GM18867 (cell line): ENCODE results near the gene BTBD7.

Experiments used
- ATAC-seq: cut with Tn5 transposase; IDR thresholded peaks from one replicate; pipeline ENCODE4 v1.9.1; 2021; ENCODE audit warnings: mild to moderate bottlenecking, moderate library complexity; ENCODE audit not compliant: unreplicated experiment

BTBD7 gene

DNA sequence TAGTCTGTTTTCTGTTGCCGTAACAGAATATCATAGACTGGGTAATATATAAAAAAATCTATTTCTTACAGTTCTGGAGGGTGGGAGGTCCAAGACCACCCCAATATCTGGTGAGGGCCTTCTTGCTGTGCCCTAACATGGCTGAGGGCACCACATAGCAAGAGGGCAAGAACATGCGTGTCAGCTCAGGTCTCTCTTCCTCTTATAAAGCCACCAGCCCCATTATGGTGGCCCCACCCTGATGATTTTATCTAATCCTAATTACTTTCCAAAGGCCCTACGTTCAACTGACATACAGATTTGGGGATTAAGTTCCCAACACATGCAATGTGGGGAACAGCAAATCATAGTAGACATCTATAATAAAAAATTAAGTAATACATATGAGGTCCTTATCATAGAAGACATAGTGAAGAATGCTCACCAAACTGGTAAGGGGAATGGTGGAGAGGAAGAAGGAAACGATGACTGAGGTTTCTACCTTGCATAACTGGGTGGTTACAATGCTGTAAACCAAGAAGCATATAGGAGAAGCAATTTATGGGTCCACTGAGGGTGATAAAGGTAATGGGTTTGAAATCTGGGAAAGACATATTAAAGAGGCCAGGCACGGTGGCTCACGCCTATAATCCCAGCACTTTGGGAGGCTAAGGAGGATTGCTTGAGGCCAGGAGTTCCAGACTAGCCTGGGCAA lies 27.0 kb downstream of the BTBD7 start:
- no peak for ATAC-seq

DNA sequence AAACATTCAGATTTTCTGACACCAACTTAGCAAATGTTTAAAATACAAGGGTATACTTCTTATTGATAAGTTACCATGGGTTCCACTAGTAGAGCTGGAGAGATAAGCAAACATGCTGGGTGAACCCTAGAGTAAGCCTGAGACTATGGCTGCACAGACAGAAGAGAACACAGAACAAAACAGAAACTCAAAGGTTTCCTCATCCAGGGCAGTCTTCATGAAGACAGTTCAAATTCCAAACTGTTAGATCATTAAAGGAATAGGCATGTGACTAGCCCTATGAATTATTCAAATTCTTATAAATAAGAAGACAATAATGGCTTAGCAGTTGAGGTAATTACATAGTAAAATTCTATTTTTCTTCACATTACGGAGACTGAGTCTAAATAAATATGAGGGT lies 28.1 kb downstream of the BTBD7 start:
- ATAC-seq: no peak

DNA sequence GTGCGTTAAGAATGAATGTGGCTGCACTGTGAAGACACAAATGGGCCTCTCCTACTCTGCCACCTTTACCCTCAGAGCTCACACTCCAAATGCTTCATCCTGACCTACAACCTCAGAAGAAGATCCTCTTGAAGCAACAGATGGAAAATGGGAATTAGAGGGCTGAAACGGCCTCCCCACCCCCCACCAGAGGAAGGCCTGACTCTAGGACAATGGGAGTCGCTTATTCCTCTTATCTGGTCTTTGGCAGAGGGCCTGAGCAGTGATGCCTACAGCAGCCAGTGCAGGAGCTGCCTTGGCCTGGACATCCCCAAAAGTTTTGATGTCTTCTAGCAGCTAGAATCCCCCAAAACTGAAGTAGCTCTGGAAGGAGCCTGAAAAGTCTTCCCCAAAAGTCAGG lies 29.2 kb downstream of the BTBD7 start:
- ATAC-seq: no peak

DNA sequence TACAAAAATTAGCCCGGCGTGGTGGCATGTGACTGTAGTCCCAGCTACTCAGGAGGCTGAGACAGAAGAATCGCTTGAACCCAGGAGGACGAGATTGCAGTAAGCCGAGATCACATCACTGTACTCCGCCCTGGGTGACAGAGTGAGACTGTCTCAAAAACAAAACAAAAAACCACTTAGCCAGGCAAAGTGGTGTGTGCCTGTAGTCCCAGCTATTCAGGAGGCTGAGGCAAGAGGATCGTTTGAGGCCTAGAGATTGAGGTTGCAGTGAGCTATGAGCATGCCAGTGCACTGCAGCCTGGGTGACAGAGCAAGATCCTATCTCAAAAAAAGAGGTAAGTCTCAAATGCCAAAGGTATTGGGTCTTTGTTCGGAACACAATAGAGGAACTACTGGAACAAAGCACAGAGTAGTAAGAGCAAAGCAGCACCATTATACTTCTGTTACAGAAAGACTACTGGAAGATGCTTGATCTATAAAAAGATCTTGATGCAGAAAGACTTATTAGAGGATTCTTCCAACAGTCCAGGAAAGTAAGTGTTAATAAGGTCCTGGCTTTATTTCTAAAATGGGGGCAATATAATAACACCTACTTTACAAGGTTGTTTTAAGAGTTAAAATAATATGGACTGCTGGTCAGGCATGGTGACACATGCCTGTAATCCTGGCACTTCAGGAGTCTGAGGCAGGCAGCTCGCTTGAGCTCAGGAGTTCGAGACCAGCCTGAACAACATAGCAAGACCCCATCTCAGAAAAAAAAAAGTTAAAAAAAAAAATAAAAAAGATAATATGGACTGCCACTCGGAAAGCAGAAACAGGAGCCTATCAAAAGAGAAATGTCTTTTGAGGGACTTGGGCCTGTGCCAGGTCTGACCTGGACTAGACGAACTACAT lies 29.9 kb downstream of the BTBD7 start:
- no peak for ATAC-seq

DNA sequence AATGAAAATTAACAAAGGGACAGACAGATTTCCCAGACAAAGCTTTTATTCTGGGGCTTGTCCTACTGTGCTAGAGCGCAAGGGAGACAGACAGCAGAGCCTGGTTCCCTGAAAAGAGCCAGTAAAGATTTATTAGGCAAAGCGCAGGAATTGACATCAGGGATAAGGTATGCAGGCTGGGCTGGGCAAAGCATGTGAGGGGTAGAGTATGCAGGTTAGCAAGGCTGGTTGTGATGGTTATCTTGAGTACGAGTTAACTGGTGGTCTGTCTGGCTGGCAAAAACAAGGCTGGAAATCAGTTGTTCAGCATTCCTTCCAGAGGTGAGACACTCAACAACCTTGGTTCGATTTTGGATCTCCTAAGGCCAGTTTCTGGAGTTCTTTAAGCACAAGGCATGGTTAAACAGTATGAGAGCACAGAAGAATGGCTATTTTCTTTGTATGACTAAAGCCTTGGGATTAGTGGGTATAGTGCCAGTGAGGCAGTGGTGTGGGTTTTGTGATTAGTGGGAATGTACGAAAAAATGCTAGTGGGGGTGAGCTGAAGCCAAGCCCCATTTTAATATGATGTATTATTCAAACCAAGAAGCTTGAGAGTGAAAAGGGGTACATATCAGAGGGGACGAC lies 30.9 kb downstream of the BTBD7 start:
- ATAC-seq: no peak

DNA sequence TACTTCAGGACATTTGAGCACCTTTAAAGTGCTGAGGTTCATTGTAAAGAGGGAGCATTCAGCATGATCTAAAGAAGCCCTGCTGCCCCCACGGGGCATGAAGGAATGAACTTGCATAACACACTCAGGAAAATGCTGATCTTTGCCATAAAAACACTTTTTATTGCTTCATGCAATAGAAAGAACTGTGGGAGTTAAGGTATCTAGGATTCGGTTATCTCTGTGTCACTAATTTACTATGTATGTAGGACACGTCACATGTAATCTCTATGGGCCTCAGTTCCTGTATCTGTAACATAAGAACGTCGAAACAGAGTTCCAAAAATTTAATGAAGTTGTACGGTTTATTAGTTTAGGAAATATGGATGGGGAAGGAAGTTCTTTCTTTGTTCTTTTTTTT lies 33.0 kb downstream of the BTBD7 start:
- ATAC-seq: no peak

DNA sequence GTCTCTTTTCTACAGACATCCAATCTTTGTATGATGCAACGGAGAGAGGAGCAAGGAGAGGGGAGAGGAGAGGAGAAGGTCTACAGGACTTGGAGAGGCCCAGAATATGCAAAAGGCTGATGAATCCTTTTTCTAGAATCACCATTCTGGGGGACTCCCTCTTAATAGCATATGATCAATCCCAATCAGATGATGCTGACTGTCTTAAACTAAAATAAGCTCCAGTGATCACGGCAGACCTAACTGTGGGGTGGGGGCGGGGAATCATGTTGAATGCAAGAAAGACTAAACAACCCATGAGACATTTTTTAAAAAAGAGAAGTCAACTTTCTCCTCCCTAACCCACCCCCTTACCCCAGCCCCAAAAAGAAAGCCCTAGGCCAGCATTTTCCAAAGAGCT lies 33.4 kb downstream of the BTBD7 start:
- ATAC-seq: no peak

DNA sequence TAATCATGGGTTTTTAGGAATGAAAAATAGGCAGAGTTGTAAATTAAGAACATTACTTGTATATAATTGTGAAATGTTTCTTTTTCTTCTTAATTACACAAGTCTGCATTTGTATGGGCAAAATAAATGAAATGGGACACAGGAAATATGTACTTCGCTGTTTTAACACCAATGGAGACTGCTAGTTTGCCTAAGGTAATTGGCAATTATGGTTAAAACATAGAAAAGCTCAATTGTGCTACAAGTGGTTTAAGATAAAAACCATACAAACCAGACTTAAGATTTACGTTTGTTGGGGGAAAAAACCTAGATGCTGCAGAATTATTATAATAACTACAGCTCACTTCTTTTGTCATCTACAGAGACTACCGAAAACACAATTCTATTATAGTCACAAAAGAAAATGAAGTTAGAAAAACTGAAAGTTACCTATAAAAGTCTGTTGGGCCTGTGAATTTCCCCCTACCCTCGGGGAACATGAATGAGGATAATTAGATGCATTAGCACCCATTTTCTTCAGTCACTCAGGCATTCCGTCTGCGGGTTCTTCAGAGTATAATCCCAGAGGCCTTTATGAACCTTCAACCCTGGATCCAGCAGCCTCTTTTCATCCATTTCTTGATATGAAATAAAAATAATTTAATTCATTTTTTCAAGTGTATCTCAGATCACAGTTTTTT lies 37.2 kb downstream of the BTBD7 start:
- ATAC-seq: no peak

DNA sequence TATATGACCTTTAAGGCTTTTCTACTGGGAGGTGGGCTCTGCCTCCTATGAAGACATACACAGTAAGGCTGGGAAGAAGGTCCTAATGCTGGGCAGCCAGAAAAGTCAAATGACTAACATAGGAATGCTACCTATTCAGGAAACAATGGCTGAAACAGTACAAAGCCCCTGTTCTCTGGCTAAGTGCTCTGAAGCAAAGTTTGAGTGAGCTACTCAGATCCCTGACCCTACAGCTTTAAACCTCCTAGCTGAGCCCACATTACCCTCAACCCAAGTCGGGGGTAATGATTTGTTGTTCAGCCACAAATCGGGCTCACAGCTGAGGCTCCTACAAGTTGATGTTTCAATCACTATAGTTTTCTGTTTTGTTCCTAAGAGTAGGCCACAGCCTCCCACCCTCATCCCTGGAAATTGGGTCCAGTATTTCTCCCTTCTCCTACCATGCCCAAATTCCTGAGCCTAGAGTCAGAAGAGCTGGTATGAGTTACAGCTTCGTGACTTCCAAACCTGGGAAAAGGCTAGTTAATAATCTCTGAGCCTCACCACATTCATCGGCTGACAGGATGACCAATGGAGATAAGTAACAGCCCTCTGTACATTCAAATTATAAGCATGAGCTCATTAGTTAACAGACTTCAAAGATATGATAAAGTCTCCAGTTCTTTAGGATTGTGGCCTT lies 46.5 kb downstream of the BTBD7 start:
- ATAC-seq: no peak

DNA sequence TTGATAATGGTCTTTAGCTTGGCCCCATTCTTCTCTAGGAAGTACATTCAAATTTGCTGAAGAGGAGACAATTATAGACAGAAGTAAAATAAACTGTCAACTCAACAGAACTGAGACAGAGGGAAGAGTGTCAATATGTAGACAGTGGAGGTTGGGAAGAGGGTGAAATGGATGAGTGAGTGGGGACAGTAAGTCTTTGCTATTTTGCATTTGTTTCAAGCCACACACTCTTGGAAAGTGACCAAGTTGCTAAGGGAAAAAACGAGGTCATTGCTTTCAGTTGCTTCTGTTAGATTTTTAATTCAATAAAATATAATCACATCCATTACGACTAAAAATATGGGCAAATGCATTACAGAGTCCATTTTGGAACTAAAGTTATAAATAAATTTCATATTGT lies 47.8 kb downstream of the BTBD7 start:
- no peak for ATAC-seq

DNA sequence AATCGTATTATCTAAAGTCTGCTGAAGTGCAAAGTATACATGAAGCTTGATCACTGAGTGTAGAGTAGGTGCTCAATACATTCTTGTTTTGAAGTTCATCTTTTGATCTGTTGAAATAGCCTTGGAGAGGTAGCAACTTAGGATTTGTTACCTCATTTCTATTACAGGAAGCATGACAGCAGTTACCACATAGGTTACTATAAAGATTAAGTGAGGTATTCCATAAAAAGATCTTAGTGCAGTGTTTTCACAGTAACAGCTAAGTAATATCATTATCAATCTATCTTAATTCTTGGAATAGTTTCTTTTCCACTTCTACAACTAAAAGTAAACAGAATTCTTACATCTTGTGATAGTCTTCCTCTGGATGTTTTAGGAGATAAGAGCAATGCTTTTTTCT lies 50.9 kb downstream of the BTBD7 start:
- no peak for ATAC-seq

DNA sequence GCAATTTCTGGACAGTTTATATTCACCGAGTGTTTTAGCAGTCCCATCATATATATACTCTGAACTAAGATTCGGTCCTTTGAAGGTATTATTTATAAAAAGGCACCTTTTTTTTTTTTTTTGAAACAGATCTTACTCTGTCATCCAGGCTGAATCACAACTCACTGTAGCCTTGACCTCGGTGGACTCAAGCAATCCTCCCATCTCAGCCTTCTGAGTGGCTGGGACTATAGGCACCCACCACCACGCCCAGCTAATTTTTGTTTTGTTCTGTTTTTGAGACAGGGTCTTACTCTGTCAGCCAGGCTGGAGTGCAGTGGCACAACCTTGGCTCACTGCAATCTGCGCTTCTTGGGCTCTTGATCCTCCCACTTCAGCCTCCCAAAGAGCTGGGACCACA lies 52.1 kb downstream of the BTBD7 start:
- no peak for ATAC-seq

DNA sequence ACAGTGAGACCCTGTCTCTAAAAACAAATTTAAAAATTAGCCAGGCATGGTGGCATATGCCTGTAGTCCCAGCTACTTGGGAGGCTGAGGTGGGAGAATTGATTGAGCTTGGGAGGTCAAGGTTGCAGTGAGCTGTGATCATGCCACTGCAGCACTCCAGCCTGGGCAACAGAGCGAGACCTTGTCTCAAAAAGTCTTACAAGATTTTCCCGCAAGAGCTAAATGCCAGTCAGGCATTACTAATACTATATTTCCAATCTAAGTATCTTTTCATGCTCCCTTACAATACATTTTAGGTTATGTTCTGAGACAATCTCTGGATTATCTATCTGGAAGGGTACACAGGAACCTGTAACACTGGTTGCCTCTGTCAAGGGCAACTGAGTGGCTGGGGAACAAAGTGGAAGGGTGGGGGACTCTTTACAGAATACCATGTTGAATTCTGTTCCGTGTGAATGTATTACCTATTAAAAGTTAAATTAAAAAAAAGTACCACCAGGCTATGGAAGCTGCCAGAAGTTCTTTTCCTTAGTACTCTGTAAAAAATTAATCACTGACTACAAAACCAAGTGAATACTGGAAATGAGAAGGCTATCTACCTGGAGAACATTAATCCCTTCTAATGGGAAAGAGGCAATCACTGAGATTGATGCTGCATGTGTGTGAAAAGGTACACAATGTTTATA lies 56.7 kb downstream of the BTBD7 start:
- ATAC-seq: no peak

DNA sequence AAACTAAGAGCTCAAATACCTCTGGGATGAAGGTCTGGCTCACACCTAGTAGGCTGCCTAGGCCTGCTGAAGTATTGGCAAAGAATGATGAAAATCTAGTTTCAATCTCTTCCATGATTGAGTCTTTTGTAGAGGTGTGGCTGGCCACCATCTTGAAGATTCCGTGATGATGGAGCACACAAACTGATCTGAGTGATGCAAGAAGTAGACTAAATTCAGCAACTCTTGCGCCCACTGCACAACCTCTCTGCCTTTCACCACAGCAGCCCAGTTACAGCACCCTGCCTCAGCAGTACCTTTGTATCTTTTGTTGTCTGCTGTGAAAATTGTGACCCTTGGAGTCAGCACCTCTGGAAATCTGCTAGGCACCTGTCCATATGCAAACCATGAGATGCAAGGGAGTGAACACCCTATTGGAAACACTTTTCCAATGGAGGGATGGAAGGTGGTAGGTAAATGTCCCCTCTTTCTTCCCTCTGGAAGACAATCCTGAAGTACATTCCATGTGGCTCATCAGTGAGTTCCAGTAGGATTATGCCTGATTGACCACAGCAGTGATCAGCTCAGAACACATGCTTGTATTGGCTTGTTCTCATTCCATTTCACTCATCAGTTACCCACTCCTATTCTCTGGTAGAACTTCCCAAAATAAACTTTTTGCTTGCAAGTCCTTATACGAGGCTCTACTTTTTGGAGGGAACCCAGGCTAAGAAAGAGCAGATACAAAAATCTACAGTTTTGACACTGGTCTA lies 58.6 kb downstream of the BTBD7 start:
- no peak for ATAC-seq

DNA sequence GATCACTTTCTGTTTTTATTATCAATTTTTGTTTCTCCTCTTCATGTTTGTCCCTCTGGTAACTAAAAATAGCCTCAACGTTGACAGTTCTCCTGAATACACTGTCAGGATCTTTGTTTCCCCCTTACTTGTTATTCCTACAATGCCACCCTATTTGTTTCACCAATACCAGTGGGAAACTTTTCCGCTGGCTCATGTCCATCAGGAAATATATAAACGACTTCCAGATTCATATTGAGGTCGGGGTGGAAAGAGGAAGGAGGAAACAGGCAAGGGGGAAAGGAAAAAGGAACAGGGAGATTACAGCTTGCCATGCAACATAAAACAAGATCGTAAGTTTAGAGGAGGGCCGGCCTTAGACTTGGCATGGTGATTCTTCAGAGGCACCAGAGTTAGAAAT lies 61.7 kb downstream of the BTBD7 start:
- no peak for ATAC-seq

DNA sequence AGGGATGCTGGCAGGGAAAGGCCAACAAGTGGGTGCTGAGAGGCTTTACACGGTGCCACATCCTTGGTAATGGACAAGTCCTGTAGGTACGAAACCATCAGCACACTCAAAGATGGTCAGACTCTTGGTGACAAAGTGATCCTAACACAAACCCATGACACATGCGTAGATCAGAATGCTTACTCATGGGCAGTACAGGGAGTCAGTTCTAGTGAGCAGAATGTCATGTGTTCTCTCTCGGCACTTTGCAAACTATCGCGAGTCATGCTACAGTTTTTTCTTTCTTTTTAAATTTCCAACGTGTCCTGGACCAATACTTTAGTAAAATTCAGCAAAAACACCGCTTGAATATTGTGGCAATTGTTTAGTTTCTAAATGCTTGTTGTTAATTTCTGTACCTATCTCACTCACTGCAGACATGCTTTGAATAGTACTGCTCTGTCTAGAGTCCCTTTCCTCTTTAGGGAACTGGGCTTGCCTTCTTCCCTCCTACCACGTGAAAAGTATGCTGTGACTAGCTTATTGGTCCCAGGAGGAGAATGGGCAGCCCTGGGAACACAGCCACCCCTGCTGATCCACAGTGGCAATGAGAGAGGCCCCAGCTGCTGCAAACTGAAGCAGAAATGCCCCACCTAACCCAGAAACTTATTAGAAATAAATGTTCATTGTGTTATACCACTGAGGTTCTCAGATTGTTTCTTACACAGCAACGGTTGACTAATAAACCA lies 63.3 kb downstream of the BTBD7 start:
- ATAC-seq: no peak

DNA sequence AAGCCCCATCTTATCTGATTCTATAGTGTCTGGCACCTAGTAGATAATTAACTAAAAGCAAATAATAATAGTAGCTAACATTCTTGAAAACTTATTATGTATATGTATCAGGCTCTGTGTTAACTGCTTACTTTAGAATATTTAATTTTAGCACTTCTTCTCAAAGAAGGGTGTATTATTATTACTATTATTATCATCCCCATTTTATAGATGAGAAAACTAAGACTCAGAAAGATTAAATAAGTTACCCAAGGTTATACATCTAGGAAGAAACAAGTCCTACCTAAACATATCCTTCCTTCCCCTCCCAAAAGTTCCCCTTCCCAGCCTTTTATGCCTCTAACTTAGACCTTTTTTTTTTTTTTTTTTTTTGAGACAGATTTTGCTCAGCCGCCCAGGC lies 64.4 kb downstream of the BTBD7 start:
- no peak for ATAC-seq

DNA sequence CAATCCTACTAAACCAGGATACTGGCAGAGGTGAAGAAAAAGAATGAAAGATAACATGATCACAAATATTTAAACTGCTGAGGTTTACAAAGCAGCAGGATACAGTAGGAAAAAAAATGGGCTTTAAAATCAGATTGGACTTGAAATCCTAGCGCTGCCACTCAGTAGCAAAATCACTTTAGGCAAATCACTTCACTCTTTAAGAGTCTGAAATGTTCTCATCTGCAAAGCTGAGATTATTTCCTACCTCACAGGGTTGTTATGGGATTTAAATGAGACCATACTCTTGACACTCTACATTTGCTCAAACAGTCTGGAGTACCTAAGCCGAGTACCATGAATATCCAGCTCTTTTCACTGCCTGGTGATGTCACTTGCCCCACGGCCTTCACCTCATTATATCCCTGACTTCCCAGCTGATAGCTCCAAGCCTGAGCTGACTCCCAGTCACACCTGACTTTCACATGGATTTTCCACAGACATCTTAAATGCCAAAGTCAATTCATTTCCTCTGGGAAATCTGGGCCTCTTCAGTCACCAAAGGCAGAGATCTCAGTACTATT lies 65.6 kb downstream of the BTBD7 start:
- no peak for ATAC-seq

DNA sequence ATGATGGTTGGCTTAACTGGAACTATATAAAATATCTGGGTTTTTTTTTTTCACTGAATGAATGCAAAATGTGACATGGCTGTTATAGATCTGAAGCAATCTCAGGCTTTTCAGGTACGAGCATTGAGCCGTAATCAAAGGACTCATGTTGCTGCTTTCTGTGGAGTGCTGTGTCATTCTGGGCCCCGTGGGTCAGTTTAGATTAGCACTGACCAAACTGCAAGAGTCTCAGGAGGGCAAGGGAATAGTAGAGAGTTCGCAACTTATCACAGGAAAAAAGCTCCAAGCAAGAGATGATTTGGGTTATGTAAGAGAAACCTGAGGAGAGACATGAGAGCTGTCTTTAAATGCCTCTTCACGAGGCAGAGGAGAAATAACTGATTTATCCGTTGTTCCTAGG lies 66.7 kb downstream of the BTBD7 start:
- no peak for ATAC-seq
